Sciatic nerve (tissue), 2 donors: ENCODE results near the gene FOXR2. TPM values are rescaled to one million over a fixed set of nuclear protein-coding genes. Genes with fewer than 3 reads are reported as not detected.

Source experiments
- ATAC-seq: fragments of 200-7000 bp; cut with Tn5 transposase; one replicate; pipeline ENCODE4 v1.9.1; 2020; ENCODE audit warnings: mild to moderate bottlenecking, moderate library complexity
- DNase-seq: peaks from one replicate; pipeline ENCODE4 v3.0.0-alpha.2; 2020; ENCODE audit warnings: low spot score
- intact Hi-C: fragments of 100-400 bp; cut with DNase I; formaldehyde crosslinking; loops from one replicate; pipeline ENCODE4 v1.14.2; 2022
- total RNA-seq: library from RNA; stranded (reverse); fragmentation: NEBNext Ultra II Directional; extraction: Animal tissue kit (Norgen Biotek cat#: 25700); gene quantifications from one replicate; pipeline ENCODE4 v1.2.1, GENCODE V29; 2021
- donor health status: DM: no; HTN: no; CAD: no.
- donor health status: DM: no; HTN: no; CAD: no.

The FOXR2 gene, protein sequence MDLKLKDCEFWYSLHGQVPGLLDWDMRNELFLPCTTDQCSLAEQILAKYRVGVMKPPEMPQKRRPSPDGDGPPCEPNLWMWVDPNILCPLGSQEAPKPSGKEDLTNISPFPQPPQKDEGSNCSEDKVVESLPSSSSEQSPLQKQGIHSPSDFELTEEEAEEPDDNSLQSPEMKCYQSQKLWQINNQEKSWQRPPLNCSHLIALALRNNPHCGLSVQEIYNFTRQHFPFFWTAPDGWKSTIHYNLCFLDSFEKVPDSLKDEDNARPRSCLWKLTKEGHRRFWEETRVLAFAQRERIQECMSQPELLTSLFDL
- not detected for total RNA-seq

DNA sequence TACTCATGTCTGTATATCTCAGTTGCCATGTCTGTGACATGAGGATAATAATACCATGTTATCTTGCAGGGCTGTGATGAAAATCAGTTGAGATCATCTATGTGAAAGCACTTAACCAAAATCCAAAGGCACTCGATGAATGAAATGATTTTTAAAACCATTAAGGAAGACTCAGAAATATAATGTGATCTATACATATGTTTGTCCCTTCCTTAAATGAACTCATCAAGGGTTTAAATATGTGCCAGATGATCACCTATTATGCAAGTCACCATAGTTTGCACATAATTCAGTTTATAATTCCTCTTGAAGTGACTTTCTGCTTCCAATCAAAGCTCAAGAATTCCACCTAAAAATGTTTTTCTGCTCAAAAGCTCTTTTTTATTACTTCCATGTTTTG lies at the start of gene FOXR2:
TSS of gene FOXR2 (plus strand) at position 301 of the 400 bp plus-strand sequence. CDS start 312 bp downstream, outside the sequence.
- no peak for ATAC-seq
- intact Hi-C loops, result no loop called here
- DNase-seq, result no peak

DNA sequence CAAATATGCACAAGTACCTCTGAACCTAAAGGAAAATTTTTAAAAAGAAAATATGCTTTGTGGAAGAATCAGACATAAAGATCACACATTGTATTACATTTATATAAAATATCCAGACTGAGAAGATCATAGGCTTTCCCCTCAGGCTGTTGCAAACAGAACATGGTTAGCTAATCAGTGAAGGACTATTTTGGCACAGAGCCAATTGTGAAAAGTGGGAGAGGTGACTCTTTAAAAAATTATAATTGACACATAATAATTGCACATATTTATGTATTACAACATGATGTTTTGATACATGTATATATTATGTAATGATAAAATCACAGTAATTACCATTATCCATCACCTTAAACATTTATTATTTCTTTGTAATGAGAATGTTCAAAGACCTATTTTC lies 44.1 kb upstream of the FOXR2 start:
- intact Hi-C loops, result no loop called here
- DNase-seq (no peak), ATAC-seq (no peak)

DNA sequence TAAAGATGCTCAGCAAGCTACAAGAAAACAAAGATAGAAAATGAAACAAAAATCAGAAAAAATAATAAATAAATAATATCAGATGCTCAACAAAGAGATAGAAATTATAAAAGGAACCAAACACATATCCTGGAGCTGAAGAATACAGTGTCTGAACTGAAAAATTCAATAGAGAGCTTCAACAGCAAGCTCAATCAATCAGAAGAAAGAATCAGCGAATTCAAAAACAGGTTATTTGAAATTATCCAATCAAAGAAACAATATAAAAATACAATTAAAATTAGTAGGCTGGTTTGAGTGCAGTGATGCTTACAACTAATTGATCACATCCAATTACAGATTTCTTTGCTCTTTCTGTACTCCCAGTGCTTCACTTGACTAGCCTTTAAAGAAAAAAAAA lies 40.8 kb upstream of the FOXR2 start:
- ATAC-seq (no peak), DNase-seq (no peak)
- intact Hi-C loops, result no loop called here

DNA sequence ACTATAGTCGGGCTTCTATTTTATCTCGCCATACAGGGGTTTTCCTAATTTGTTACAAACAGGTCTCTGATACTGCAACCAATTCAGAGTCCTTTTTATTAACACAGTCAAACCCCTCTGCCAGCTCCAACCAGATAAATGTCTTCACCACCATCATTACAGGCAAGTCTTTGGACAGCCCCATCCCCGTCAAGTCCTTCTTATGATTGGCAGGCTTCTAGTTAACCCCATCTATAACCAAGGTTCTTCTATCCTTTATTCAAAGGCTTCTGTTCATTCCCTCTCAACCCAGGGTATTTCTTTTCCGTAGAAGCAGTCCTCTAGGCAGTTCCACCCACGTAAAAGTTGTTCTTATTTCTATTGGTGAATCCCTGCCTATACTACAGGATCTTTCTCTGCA lies 29.9 kb upstream of the FOXR2 start:
- intact Hi-C loops, result no loop called here
- no peak for DNase-seq
- no peak for ATAC-seq

DNA sequence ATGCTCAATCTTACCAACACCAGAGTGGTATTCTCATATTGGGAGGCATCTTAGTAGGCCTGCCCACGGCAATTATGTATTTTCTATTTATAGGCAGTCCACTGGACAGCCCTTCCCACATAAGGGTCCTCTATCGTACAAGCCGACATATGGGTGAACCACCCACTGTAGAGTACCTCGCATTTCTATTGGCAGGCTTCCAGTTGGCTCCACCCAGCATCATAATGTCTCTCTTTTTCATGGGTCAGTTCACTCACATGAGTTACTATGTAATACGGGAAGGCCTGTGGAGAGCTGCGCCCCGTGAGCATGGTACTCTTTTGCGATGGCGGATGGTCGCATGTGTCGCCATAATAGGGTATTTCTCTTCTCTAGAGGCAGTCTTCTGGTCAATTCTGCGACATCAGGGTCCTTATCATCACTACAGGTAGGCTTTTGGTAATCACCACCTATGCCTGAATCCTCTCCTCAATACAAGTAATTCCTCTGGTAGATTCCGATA lies 29.4 kb upstream of the FOXR2 start:
- no peak for ATAC-seq

DNA sequence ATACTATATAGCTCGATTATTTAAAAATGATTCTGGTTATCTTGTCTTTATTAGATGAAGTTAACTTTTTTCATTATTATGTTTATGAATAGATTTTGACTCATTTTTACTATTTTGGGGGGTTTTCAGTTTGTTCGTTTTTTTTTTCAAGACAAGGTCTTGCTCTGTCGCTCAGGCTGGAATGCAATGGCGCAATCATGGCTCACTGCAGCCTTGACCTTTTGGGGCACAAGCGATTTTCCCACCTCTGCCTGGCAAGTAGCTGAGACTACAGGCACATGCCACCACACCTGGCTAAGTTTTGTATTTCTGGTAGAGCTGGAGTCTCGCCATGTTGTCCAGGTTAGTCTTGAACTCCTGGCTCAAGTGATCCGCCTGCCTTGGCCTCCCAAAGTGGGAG lies 24.9 kb upstream of the FOXR2 start:
- ATAC-seq, result no peak
- no peak for DNase-seq
- intact Hi-C loops, result no loop called here

More for the DNA sequence above, 29.4 kb upstream of the FOXR2 start:
- intact Hi-C loops, result no loop called here
- no peak for DNase-seq

DNA sequence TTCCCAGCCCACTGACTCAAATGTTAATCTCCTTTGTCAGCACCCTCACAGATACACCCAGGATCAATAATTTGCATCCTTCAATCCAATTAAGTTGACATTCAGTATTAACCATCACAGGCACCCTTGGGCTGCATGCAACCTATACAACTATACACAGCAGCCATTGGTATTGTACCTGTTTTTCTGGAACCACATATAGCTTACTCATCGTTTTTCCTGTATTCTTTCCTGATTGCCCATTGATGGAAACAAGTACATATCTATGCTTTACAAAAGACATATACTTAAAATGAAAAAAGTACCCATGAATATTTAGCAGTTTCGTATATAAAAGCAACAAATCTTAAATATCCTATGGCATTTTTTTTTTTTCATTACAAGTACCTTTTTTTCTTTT lies 3.7 kb upstream of the FOXR2 start:
- intact Hi-C loops, result no loop called here
- DNase-seq, result no peak
- no peak for ATAC-seq

DNA sequence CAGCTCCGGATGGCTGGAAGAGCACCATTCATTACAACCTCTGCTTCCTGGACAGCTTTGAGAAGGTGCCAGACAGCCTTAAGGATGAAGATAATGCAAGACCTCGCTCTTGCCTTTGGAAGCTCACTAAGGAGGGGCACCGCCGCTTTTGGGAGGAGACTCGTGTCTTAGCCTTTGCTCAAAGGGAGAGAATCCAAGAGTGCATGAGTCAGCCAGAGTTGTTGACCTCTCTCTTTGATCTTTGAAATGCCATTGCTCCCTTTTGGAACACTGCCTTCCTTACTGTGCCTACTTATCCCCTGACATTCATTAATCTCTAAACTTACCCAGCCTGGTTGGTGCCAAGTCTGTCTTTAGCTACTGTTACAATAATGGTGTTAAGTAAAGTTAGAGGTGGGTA lies 1.2 kb downstream of the FOXR2 start:
- intact Hi-C loops, result no loop called here
- ATAC-seq, result no peak
- no peak for DNase-seq

DNA sequence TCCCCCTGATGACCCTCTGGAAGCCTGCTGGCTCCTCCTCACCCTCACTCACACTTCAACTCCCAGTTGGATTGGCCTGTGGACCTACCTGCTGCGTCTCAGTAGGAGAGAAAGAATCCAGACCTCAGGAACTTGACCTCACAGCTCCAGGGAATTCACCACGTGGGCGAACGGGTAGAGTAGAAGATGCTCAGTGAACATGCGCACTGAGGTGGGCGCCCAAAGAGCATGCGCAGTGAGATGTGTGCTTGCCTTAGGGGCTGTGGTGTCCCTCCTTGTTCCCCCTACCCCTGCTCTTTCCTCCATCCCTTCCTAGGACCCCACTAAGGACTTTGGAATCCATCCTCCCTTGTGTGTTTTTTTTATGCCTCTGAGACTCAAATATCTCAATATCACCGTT lies 12.9 kb downstream of the FOXR2 start:
- no peak for ATAC-seq
- DNase-seq, result no peak
- intact Hi-C loops, result no loop called here

DNA sequence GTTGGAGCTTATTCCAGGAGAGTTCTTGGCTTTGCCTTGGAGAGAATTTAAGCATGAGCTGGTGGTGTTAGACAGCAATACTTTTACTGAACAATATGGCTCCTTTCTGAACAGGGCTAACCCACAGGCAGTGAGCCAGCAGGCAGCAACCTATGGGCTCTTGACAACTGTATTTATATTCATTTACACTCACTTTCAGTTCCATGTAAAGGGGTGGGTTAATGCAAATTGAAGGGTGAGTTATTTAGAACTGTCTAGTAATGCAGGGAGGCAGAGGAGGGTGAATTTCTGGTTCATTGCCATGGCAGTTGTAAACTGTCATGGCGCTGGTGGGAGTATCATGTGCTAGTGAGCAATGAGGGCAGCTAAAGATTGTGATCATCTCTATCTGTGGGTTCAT lies 15.7 kb downstream of the FOXR2 start:
- intact Hi-C loops, result no loop called here
- DNase-seq, result no peak
- no peak for ATAC-seq

DNA sequence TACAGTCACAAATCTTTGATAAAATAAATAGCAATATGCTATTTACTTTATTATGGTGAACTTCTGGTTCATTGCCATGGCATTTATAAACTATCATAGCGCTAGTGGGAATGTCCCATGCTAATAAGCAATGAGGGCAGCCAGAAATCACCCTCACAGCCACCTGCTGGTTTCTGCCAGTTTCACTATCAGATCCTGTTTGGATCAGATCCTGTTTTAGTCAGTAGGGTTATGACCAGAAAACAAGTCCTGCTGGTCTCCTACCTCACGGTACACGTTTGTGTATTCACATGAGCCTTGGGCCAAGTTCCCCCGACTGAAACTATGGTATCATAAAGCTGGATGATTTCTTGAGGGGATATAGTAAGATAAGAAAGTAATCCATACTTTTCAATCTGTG lies 17.7 kb downstream of the FOXR2 start:
- no peak for DNase-seq
- ATAC-seq, result no peak
- intact Hi-C loops, result no loop called here

DNA sequence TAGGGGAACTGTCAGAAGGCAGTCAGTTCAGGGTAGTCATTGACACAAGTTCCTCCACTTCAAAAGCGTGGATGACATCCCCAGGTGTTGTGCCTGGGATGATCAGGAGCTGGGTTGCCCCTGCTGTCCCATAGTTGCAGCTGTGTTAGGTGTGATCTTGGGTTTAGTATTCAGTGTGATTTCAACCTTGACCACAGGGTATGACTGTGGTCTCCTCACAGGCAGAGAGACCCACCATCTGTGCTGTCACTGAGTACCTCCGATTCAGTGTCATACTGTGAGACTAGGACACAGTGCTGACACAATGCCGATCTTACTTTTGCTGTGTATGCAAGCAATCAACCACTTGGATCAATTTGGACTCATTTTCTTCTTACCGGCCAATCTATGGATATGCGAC lies 25.2 kb downstream of the FOXR2 start:
- ATAC-seq, result no peak
- intact Hi-C loops, result no loop called here
- DNase-seq, result no peak

DNA sequence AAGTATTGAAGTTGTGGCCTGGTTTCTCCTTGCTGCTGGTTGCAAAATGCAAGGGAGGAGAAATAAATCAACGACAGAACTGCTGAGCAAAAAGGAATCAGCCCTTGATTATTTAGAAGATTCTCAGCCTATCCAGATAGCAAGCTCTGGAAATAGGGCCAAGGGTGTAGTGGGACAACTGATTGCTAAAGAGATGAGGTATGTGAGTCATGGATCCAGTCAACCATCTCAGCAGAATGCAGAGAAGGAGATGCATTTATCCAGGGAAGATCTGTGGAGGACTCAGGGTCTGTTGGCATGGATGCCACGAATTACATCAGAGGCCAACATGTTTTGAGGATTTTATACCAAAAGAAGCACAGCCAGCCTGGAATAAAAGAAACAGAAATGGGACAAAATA lies 36.7 kb downstream of the FOXR2 start:
- no peak for DNase-seq
- ATAC-seq, result no peak
- intact Hi-C loops, result no loop called here

DNA sequence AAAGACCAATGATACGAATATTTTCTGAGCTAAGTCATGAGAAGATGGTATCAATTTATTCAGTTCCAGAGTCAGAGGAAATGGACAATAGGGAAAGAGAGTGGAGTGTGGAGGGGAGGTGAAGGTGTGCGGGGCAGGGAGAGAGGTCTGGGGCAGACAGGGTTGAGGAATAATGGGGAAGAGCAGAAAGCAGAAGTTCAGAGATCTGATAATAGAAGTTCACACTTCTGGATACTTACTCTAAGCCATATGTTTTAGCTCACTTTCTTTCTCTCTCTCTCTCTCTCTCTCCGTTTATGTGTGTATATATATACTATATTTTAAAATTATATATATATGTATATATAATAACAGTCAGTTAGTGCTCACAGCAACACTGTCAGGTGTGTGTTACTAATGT lies 40.4 kb downstream of the FOXR2 start:
- intact Hi-C loops, result no loop called here
- ATAC-seq (no peak), DNase-seq (no peak)

DNA sequence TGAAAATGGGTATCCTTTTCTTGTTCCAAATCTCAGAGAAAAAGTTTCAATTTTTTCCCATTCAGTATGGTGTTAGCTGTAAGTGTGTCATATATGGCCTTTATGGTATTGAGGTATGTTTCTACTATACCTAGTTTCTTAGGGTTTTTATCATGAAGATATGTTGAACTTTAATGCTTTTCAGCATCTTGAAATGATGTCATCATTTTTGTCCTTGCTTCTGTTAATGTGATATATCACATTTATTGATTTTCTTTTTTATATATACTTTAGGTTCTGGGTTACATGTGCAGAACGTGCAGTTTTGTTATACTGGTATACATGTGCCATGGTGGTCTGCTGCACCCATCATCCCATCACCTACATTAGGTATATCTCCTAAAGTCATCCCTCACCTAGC lies 44.9 kb downstream of the FOXR2 start:
- DNase-seq (no peak), ATAC-seq (no peak)
- intact Hi-C loops, result no loop called here

Other genes with a start within 250 kb of the FOXR2 start
- gene MAGEH1, start 171.3 kb upstream of the FOXR2 start, total RNA-seq, result 37.0 TPM
- 3.6 TPM for gene USP51, start 133.6 kb upstream of the FOXR2 start, total RNA-seq
- 28.5 TPM for gene RRAGB, start 94.3 kb downstream of the FOXR2 start, total RNA-seq